ENCODE data around the gene ARHGDIA. TPM values are rescaled to one million over a fixed set of nuclear protein-coding genes. Genes with fewer than 3 reads are reported as not detected.

Gene ARHGDIA
- total RNA-seq, 2 experiments from 2014 or later, result 706 to 715 TPM

DNA sequence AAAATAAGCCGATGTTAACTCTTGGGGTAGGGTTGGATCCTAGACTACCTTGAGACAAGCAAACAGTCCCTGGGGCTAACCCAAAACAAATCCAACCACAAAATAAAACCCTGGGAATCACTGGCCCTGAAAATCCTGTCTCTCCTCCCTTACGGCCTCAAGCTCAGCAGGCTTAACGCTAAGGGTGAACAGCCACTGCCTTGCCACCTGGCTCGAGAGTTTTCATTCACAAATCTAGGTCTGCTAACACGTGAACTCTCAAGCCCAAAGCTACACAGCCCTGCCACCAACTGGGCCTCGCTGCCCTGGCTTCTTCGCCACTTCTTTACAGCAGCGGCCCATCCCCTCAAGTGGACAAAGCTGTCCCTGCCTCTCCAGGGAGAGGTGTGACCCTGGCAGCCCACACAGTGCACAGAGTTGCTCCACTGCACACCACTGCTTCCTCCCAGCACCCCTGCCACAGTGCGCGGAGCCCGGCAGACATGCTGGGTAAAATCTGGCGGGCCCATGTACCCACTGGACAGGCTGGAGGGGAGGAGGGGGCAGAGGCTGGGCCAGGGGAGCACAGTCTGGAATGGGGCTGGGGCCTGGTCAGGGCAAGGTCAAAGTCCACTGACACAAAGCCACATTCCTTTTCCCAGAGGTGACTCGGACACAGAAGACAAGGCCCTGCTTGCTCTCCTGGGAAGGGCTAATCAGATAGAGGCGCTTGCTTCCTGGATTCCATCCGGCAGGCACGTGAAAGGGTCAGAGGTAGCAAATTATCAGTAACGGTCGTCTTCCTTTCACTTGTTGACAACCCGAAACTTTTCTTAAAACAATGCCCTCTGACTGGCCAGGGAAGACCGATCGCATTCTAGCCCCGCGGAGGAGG is 39.1 kb upstream of the ARHGDIA start:
- H3K4me1 ChIP-seq (ENCODE audit: insufficient read depth, low read length), result peaks cover 24% of the 10 kb centered on the region
- H3K4me3 ChIP-seq (ENCODE audit: low read length), result peak overlapping the region; percentile 72
- no peak for ATAC-seq (ENCODE audit: poor library complexity)
- ChIA-PET CTCF (no interaction called here), POLR2A (interaction anchor here (0.6 to 3.6 kb wide), 4 partner anchors 18 to 50 kb away, joined by 3 to 13 read pairs (median 4); partner anchors contain the start of genes ANAPC11, ARHGDIA and P4HB)
- H3K36me3 ChIP-seq (ENCODE audit: insufficient read depth, low read length), result peaks cover 49% of the 10 kb centered on the region
- TF ChIP-seq, protein P1, sequence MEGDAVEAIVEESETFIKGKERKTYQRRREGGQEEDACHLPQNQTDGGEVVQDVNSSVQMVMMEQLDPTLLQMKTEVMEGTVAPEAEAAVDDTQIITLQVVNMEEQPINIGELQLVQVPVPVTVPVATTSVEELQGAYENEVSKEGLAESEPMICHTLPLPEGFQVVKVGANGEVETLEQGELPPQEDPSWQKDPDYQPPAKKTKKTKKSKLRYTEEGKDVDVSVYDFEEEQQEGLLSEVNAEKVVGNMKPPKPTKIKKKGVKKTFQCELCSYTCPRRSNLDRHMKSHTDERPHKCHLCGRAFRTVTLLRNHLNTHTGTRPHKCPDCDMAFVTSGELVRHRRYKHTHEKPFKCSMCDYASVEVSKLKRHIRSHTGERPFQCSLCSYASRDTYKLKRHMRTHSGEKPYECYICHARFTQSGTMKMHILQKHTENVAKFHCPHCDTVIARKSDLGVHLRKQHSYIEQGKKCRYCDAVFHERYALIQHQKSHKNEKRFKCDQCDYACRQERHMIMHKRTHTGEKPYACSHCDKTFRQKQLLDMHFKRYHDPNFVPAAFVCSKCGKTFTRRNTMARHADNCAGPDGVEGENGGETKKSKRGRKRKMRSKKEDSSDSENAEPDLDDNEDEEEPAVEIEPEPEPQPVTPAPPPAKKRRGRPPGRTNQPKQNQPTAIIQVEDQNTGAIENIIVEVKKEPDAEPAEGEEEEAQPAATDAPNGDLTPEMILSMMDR (IDR thresholded peaks at IDR 0.05), result no peak
- Mint-ChIP-seq H3K9me3 (no peaks in the 10 kb centered on the region), H3K4me3 (peak overlapping the region; percentile 92), H3K27ac (peak overlapping the region; percentile 73), H3K36me3 (ENCODE audit: low read depth) (peaks cover 32% of the 10 kb centered on the region), H3K27me3 (no peaks in the 10 kb centered on the region), H3K4me1 (ENCODE audit: low read depth) (peaks cover 4% of the 10 kb centered on the region)
- no peaks in the 10 kb centered on the region for H3K9me3 ChIP-seq (ENCODE audit: control insufficient read depth in 1 of 2, insufficient read depth in 1 of 2, low read length in 2 of 2)
- intact Hi-C loops (cut with DNase I, micrococcal nuclease), result loop anchor here (2.0 kb wide), 2 partner anchors 17 to 19 kb away; partner anchors contain the start of genes ALYREF (in 1 of the 2), ANAPC11 (in 1 of the 2) and MAFG (in 1 of the 2)
- no peak for DNase-seq
- H3K27me3 ChIP-seq (ENCODE audit: control insufficient read depth in 1 of 2, insufficient read depth in 2 of 2, low read length in 2 of 2), result no peaks in the 10 kb centered on the region
- no peak overlapping the region for H3K27ac ChIP-seq (ENCODE audit: low read depth in 1 of 2, low read length in 2 of 2)

DNA sequence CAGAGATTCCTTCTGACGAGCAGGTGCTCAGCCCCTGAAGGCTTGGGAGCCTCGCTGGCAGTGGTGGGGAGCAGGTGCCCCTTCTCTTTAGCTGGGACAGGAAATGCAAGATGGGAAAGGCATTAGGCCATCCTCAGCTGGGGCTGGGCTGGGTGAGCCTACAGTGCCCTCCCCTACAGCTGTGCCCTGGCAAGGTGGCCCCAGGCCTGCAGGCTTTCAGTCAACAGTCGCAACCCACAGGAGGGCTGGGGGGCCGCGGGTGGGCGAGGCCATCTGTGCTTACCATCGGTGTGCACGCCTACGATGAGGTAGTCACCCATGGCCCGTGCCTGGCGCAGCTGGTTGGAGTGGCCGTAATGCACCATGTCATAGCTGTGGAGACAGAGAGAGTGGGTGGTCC is 38.1 kb upstream of the ARHGDIA start:
- Mint-ChIP-seq H3K9me3 (no peaks in the 10 kb centered on the region), H3K27ac (no peak overlapping the region), H3K36me3 (ENCODE audit: low read depth) (peaks cover 26% of the 10 kb centered on the region), H3K27me3 (no peaks in the 10 kb centered on the region), H3K4me3 (peak overlapping the region; percentile 45), H3K4me1 (ENCODE audit: low read depth) (peaks cover 4% of the 10 kb centered on the region)
- no peak for ATAC-seq (ENCODE audit: poor library complexity)
- TF ChIP-seq, protein P1 (IDR thresholded peaks at IDR 0.05), result no peak
- H3K36me3 ChIP-seq (ENCODE audit: insufficient read depth, low read length), result peaks cover 46% of the 10 kb centered on the region
- H3K4me3 ChIP-seq (ENCODE audit: low read length), result no peak overlapping the region
- peaks cover 21% of the 10 kb centered on the region for H3K4me1 ChIP-seq (ENCODE audit: insufficient read depth, low read length)
- no peaks in the 10 kb centered on the region for H3K27me3 ChIP-seq (ENCODE audit: control insufficient read depth in 1 of 2, insufficient read depth in 2 of 2, low read length in 2 of 2)
- H3K27ac ChIP-seq (ENCODE audit: low read depth in 1 of 2, low read length in 2 of 2), result no peak overlapping the region
- POLR2A ChIA-PET, result interaction anchor here (0.9 to 3.6 kb wide), 2 partner anchors 17 to 37 kb away, joined by 4 to 13 read pairs; partner anchors contain the start of genes ANAPC11 and ARHGDIA
- CTCF ChIA-PET, result no interaction called here
- intact Hi-C loops (cut with DNase I, micrococcal nuclease), result no loop called here
- no peaks in the 10 kb centered on the region for H3K9me3 ChIP-seq (ENCODE audit: control insufficient read depth in 1 of 2, insufficient read depth in 1 of 2, low read length in 2 of 2)
- DNase-seq, result no peak

DNA sequence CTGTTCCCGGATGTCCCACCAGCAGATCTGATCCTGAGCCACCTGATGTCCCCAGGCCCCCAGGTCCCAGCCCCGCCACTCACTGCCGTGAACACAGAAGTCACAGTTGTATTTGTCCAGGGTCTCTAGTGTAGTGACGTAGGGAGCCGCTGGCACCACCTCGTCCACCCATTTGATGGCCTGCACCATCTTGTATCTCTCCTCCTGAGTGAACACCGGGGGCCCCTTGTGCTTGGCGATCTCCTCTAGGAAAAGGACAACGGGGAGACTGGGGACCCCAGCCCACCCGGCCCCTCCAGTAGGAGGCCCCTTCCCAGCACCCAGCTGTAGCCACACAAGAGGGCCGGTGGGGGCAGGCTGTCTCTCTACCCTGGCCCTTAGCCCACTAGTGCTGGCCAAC is 37.7 kb upstream of the ARHGDIA start:
- H3K4me1 Mint-ChIP-seq (ENCODE audit: low read depth), result peaks cover 4% of the 10 kb centered on the region
- Histone ChIP-seq H3K27me3 (ENCODE audit: control insufficient read depth in 1 of 2, insufficient read depth in 2 of 2, low read length in 2 of 2) (no peaks in the 10 kb centered on the region), H3K9me3 (ENCODE audit: control insufficient read depth in 1 of 2, insufficient read depth in 1 of 2, low read length in 2 of 2) (no peaks in the 10 kb centered on the region), H3K36me3 (ENCODE audit: insufficient read depth, low read length) (peaks cover 42% of the 10 kb centered on the region), H3K27ac (ENCODE audit: low read depth in 1 of 2, low read length in 2 of 2) (no peak overlapping the region), H3K4me3 (ENCODE audit: low read length) (no peak overlapping the region), H3K4me1 (ENCODE audit: insufficient read depth, low read length) (peaks cover 21% of the 10 kb centered on the region)
- H3K9me3 Mint-ChIP-seq, result no peaks in the 10 kb centered on the region
- peaks cover 27% of the 10 kb centered on the region for H3K36me3 Mint-ChIP-seq (ENCODE audit: low read depth)
- TF ChIP-seq, protein P1 (IDR thresholded peaks at IDR 0.05), result no peak
- H3K27me3 Mint-ChIP-seq, result no peaks in the 10 kb centered on the region
- H3K27ac Mint-ChIP-seq, result no peak overlapping the region
- ChIA-PET POLR2A (interaction anchor here (3.6 kb wide), 1 partner anchor 37 kb away, joined by 13 read pairs; the partner anchor contains the start of gene ARHGDIA), CTCF (no interaction called here)
- intact Hi-C loops (cut with DNase I, micrococcal nuclease), result no loop called here
- DNase-seq (no peak), ATAC-seq (ENCODE audit: poor library complexity) (no peak)
- peak overlapping the region; percentile 45 for H3K4me3 Mint-ChIP-seq

All from CD4-positive, alpha-beta T cell (primary cell).